Right atrium auricular region (tissue), 2 donors: ENCODE data around the gene FBXL17. TPM values are rescaled to one million over a fixed set of nuclear protein-coding genes. Genes with fewer than 3 reads are reported as not detected.

Source experiments
- DNase-seq: peaks from one replicate; pipeline ENCODE4 v3.0.0-alpha.2; 2019; ENCODE audit warnings: low spot score
- H3K27ac ChIP-seq, 2 donors: fragments of 200-600 bp; sonication (generic); 1 replicate in 1 of 2; 2 replicates in 1 of 2; pipeline ENCODE4 v1.5.1; 2016 to 2019
- H3K27me3 ChIP-seq, 2 donors: fragments of 200-600 bp; sonication (generic); one replicate each; pipeline versions ENCODE4 v1.5.1 to v1.6.0; 2017 to 2019
- H3K36me3 ChIP-seq: fragments of 200-600 bp; sonication (generic); one replicate; pipeline ENCODE4 v1.5.1; 2016
- H3K4me1 ChIP-seq, 2 donors: fragments of 200-600 bp; sonication (generic); one replicate each; pipeline versions ENCODE4 v1.5.1 to v1.6.0; 2017 to 2019
- H3K4me3 ChIP-seq, 2 donors: fragments of 200-600 bp; sonication (generic); 1 replicate in 1 of 2; 2 replicates in 1 of 2; pipeline ENCODE4 v1.5.1; 2017 to 2019; ENCODE audit warnings: mild to moderate bottlenecking in 1 of 2, moderate library complexity in 1 of 2
- H3K9me3 ChIP-seq, 2 donors: fragments of 200-600 bp; sonication (generic); one replicate each; pipeline ENCODE4 v1.5.1; 2019
- CTCF ChIP-seq, 2 donors: fragments of 200-600 bp; sonication (generic); IDR thresholded peaks; one replicate each; pipeline ENCODE4 v1.5.1; 2019; ENCODE audit warnings: antibody characterized with exemption in 2 of 2
- total RNA-seq, 2 donors: library from RNA; depleted of rRNA; stranded (reverse); fragments of >200 nt; gene quantifications; one replicate each; pipeline ENCODE4 v1.1.0, GENCODE V29; 2016

Gene FBXL17
- total RNA-seq, 2 donors from 2014 or later = 16.1 to 31.7 TPM

- no peak overlapping the region for H3K27ac ChIP-seq
- no peaks in the 10 kb centered on the region for H3K4me1 ChIP-seq
- H3K36me3 ChIP-seq = no peaks in the 10 kb centered on the region
- H3K27me3 ChIP-seq = no peaks in the 10 kb centered on the region
- no peak for TF ChIP-seq CTCF (IDR thresholded peaks at IDR 0.05)
- peaks cover 0 to 8% of the 10 kb centered on the region in 2 donors for H3K9me3 ChIP-seq
- no peak for DNase-seq
- H3K4me3 ChIP-seq = no peak overlapping the region
These were observed 267.9 kb downstream of the FBXL17 start for GRCh38 chr5:108113950-108114349.

- no peak overlapping the region for H3K4me3 ChIP-seq
- no peaks in the 10 kb centered on the region for H3K36me3 ChIP-seq
- H3K9me3 ChIP-seq = peaks cover 0 to 8% of the 10 kb centered on the region in 2 donors
- no peak for TF ChIP-seq CTCF (IDR thresholded peaks at IDR 0.05)
- H3K27me3 ChIP-seq = no peaks in the 10 kb centered on the region
- no peaks in the 10 kb centered on the region for H3K4me1 ChIP-seq
- DNase-seq = no peak
- no peak overlapping the region for H3K27ac ChIP-seq
These were observed 270.2 kb downstream of the FBXL17 start for GRCh38 chr5:108111736-108112135.

- no peaks in the 10 kb centered on the region for H3K4me1 ChIP-seq
- H3K27me3 ChIP-seq = no peaks in the 10 kb centered on the region
- no peaks in the 10 kb centered on the region for H3K36me3 ChIP-seq
- DNase-seq = no peak
- H3K4me3 ChIP-seq = no peak overlapping the region
- peaks cover 0 to 8% of the 10 kb centered on the region in 2 donors for H3K9me3 ChIP-seq
- TF ChIP-seq CTCF (IDR thresholded peaks at IDR 0.05) = no peak
- no peak overlapping the region for H3K27ac ChIP-seq
These were observed 272.8 kb downstream of the FBXL17 start for GRCh38 chr5:108109059-108109458.

- Histone ChIP-seq H3K9me3 (no peaks in the 10 kb centered on the region), H3K4me1 (peaks cover 0 to 12% of the 10 kb centered on the region in 2 donors), H3K27me3 (no peaks in the 10 kb centered on the region), H3K4me3 (no peak overlapping the region), H3K36me3 (no peaks in the 10 kb centered on the region), H3K27ac (no peak overlapping the region)
- no peak for DNase-seq
- no peak for TF ChIP-seq CTCF (IDR thresholded peaks at IDR 0.05)
These were observed 277.4 kb downstream of the FBXL17 start for GRCh38 chr5:108104448-108104847.

DNA sequence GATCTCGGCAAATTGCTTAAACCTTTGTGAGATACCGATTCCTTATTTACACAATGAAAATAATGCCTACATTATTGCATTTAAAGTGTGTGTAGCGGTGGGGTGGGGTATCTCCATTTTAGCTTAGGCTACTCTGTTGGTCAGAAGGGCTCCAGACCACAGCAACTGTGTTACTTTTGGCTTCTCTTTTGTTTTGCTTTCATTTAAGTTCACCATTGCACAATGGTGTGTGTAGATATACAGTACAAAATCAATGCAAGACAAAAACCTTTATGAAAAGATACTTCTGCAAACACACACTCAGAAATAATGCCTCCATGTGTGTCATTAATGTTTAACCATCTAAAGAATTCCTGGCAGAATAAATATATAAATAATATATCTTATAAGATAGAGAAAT lies 279.4 kb downstream of the FBXL17 start:
- no peaks in the 10 kb centered on the region for H3K36me3 ChIP-seq
- no peaks in the 10 kb centered on the region for H3K27me3 ChIP-seq
- H3K9me3 ChIP-seq = no peaks in the 10 kb centered on the region
- no peak overlapping the region for H3K4me3 ChIP-seq
- H3K4me1 ChIP-seq = peaks cover 0 to 12% of the 10 kb centered on the region in 2 donors
- TF ChIP-seq CTCF (IDR thresholded peaks at IDR 0.05) = no peak
- no peak overlapping the region for H3K27ac ChIP-seq
- no peak for DNase-seq

DNA sequence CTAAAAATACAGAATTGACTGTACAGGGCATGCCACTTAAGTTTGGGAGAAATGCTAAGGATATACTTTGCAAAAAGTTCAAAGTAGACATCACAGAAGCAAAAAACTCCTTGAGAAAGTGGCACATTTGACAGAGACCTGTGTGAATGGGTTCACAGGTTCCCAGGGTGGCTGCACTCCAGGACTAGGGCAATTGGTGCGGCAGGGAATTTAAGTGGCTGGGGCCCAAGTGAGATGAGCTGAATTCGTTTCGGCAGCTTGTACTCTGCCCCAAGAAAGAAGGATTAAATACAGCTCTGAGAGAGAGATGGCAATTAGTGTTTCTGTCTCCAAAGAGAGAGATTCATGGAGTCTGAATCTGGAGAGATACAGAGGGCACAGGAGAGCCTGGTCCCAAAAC lies 280.1 kb downstream of the FBXL17 start:
- TF ChIP-seq CTCF (IDR thresholded peaks at IDR 0.05) = no peak
- H3K4me1 ChIP-seq = peaks cover 0 to 12% of the 10 kb centered on the region in 2 donors
- no peak for DNase-seq
- H3K4me3 ChIP-seq = no peak overlapping the region
- H3K27me3 ChIP-seq = no peaks in the 10 kb centered on the region
- H3K9me3 ChIP-seq = no peaks in the 10 kb centered on the region
- H3K27ac ChIP-seq = no peak overlapping the region
- no peaks in the 10 kb centered on the region for H3K36me3 ChIP-seq
